ENCODE results near the gene KIF5B.

The KIF5B gene

DNA sequence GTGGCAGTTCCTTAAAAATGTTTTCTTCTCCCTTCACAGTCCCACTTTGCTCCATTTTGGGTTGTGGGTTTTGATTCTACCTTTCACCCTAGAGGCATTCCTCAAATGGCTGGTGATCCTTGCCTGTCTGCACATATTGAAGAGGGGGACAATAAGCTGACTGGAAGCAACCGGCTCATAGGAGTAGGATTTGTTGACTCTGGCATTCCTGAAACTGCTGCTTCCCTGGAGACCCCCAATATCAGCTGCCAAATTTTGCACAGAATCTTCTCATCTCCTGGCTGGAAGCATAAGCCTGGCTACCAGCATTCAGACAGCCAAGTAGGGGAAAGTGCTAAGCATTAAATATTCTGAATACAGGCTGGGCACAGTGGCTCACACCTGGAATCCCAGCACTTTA, 53.7 kb downstream of the KIF5B start:
- H3K9me3 ChIP-seq (ENCODE audit: severe bottlenecking) = no peaks in the 10 kb centered on the region
- ATAC-seq (ENCODE audit: low read depth) = no peak
- H3K36me3 ChIP-seq (ENCODE audit: low read depth) = no peaks in the 10 kb centered on the region
- H3K4me1 ChIP-seq (ENCODE audit: insufficient read depth, poor library complexity, severe bottlenecking) = no peaks in the 10 kb centered on the region
- H3K27ac ChIP-seq (ENCODE audit: poor library complexity, severe bottlenecking) = no peak overlapping the region
- no peak for DNase-seq (ENCODE audit: low spot score)
- H3K27me3 ChIP-seq (ENCODE audit: insufficient read depth, poor library complexity, severe bottlenecking) = no peaks in the 10 kb centered on the region
- TF ChIP-seq, protein P1, sequence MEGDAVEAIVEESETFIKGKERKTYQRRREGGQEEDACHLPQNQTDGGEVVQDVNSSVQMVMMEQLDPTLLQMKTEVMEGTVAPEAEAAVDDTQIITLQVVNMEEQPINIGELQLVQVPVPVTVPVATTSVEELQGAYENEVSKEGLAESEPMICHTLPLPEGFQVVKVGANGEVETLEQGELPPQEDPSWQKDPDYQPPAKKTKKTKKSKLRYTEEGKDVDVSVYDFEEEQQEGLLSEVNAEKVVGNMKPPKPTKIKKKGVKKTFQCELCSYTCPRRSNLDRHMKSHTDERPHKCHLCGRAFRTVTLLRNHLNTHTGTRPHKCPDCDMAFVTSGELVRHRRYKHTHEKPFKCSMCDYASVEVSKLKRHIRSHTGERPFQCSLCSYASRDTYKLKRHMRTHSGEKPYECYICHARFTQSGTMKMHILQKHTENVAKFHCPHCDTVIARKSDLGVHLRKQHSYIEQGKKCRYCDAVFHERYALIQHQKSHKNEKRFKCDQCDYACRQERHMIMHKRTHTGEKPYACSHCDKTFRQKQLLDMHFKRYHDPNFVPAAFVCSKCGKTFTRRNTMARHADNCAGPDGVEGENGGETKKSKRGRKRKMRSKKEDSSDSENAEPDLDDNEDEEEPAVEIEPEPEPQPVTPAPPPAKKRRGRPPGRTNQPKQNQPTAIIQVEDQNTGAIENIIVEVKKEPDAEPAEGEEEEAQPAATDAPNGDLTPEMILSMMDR (IDR thresholded peaks at IDR 0.05; ENCODE audit: poor library complexity, severe bottlenecking) = no peak
- no peak overlapping the region for H3K4me3 ChIP-seq (ENCODE audit: severe bottlenecking)

GRCh38 chr10:32000937-32001336, 55.3 kb downstream of the KIF5B start:
- Histone ChIP-seq H3K27me3 (ENCODE audit: insufficient read depth, poor library complexity, severe bottlenecking) (no peaks in the 10 kb centered on the region), H3K9me3 (ENCODE audit: severe bottlenecking) (no peaks in the 10 kb centered on the region), H3K4me3 (ENCODE audit: severe bottlenecking) (no peak overlapping the region), H3K36me3 (ENCODE audit: low read depth) (no peaks in the 10 kb centered on the region), H3K27ac (ENCODE audit: poor library complexity, severe bottlenecking) (no peak overlapping the region), H3K4me1 (ENCODE audit: insufficient read depth, poor library complexity, severe bottlenecking) (no peaks in the 10 kb centered on the region)
- TF ChIP-seq, protein P1 (IDR thresholded peaks at IDR 0.05; ENCODE audit: poor library complexity, severe bottlenecking) = no peak
- ATAC-seq (ENCODE audit: low read depth) = no peak
- no peak for DNase-seq (ENCODE audit: low spot score)

GRCh38 chr10:31999836-32000235, 56.4 kb downstream of the KIF5B start:
- ATAC-seq (ENCODE audit: low read depth) (no peak), DNase-seq (ENCODE audit: low spot score) (no peak)
- H3K4me1 ChIP-seq (ENCODE audit: insufficient read depth, poor library complexity, severe bottlenecking) = no peaks in the 10 kb centered on the region
- no peak overlapping the region for H3K4me3 ChIP-seq (ENCODE audit: severe bottlenecking)
- H3K9me3 ChIP-seq (ENCODE audit: severe bottlenecking) = no peaks in the 10 kb centered on the region
- H3K36me3 ChIP-seq (ENCODE audit: low read depth) = no peaks in the 10 kb centered on the region
- H3K27me3 ChIP-seq (ENCODE audit: insufficient read depth, poor library complexity, severe bottlenecking) = no peaks in the 10 kb centered on the region
- TF ChIP-seq, protein P1 (IDR thresholded peaks at IDR 0.05; ENCODE audit: poor library complexity, severe bottlenecking) = no peak
- H3K27ac ChIP-seq (ENCODE audit: poor library complexity, severe bottlenecking) = no peak overlapping the region

DNA sequence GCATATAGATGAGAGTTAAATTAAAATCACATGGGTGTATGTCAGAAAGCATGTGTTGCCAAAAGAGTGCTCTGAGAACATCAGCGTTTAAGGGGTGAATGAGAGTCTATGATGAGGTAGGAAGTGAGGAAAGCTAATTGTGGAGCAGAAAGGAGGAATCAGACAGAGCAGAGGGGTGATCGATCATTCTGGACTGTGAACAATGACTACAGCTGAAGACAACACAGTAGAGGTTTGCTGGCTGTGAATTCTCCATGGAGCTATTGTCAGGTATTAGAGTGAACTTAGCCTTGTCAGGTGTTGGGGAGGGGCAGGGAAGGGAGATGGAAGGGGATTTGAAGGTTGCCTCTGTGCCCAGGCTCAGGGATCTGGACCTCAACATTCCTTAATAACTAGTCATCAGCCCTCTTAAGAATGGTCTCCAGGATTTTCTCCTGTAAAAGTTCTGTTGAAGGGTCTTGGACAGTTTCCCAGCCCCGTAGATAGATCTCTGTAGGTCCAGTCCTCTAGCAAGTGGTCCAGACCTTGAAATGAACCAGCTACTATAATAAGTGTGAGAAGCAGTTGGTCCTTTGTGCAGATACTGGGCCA, 57.1 kb downstream of the KIF5B start:
- H3K27me3 ChIP-seq (ENCODE audit: insufficient read depth, poor library complexity, severe bottlenecking) = no peaks in the 10 kb centered on the region
- no peak overlapping the region for H3K4me3 ChIP-seq (ENCODE audit: severe bottlenecking)
- no peaks in the 10 kb centered on the region for H3K4me1 ChIP-seq (ENCODE audit: insufficient read depth, poor library complexity, severe bottlenecking)
- 0 out of 3 replicates have a peak, but pooled peaks have one; percentile 11 for ATAC-seq (ENCODE audit: low read depth)
- no peaks in the 10 kb centered on the region for H3K36me3 ChIP-seq (ENCODE audit: low read depth)
- DNase-seq (ENCODE audit: low spot score) = no peak
- H3K9me3 ChIP-seq (ENCODE audit: severe bottlenecking) = no peaks in the 10 kb centered on the region
- no peak overlapping the region for H3K27ac ChIP-seq (ENCODE audit: poor library complexity, severe bottlenecking)
- TF ChIP-seq, protein P1 (IDR thresholded peaks at IDR 0.05; ENCODE audit: poor library complexity, severe bottlenecking) = no peak

- DNase-seq (ENCODE audit: low spot score) (no peak), ATAC-seq (ENCODE audit: low read depth) (no peak)
- Histone ChIP-seq H3K27me3 (ENCODE audit: insufficient read depth, poor library complexity, severe bottlenecking) (no peaks in the 10 kb centered on the region), H3K4me3 (ENCODE audit: severe bottlenecking) (no peak overlapping the region), H3K9me3 (ENCODE audit: severe bottlenecking) (no peaks in the 10 kb centered on the region), H3K4me1 (ENCODE audit: insufficient read depth, poor library complexity, severe bottlenecking) (no peaks in the 10 kb centered on the region), H3K27ac (ENCODE audit: poor library complexity, severe bottlenecking) (no peak overlapping the region), H3K36me3 (ENCODE audit: low read depth) (no peaks in the 10 kb centered on the region)
- TF ChIP-seq, protein P1 (IDR thresholded peaks at IDR 0.05; ENCODE audit: poor library complexity, severe bottlenecking) = no peak
Measured at GRCh38 chr10:31994926-31995325, 61.3 kb downstream of the KIF5B start.
